Tibial artery (tissue), 4 donors: ENCODE results near the gene NADSYN1.

Source experiments
- DNase-seq, 2 donors: peaks; one replicate each; pipeline ENCODE4 v3.0.0-alpha.2; 2019
- H3K27ac ChIP-seq, 2 donors: fragments of 200-600 bp; sonication (generic) in 1 of 2; 1 replicate in 1 of 2; 2 replicates in 1 of 2; pipeline ENCODE4 v1.5.1; 2018 to 2019; ENCODE audit warnings: mild to moderate bottlenecking in 1 of 2
- H3K27me3 ChIP-seq, 2 donors: fragments of 200-600 bp; sonication (generic) in 1 of 2; one replicate each; pipeline versions ENCODE4 v1.5.1 to v1.6.0; 2016 to 2019
- H3K36me3 ChIP-seq, 3 donors: fragments of 200-600 bp; sonication (generic) in 2 of 3; one replicate each; pipeline ENCODE4 v1.5.1; 2016 to 2019; ENCODE audit warnings: mild to moderate bottlenecking in 2 of 3
- H3K4me1 ChIP-seq, 4 donors: fragments of 200-600 bp; sonication (generic) in 2 of 4; 1 replicate in 3 of 4; 2 replicates in 1 of 4; pipeline ENCODE4 v1.5.1; 2016 to 2019
- H3K4me3 ChIP-seq, 2 donors: fragments of 200-600 bp; sonication (generic) in 1 of 2; 1 replicate in 1 of 2; 2 replicates in 1 of 2; pipeline ENCODE4 v1.5.1; 2018 to 2019; ENCODE audit warnings: mild to moderate bottlenecking in 2 of 2
- H3K9me3 ChIP-seq, 3 donors: fragments of 200-600 bp; sonication (generic) in 1 of 3; one replicate each; pipeline ENCODE4 v1.5.1; 2016 to 2019
- CTCF ChIP-seq, 2 experiments: fragments of 200-600 bp in 1 of 2; fragments of 450-650 bp in 1 of 2; IDR thresholded peaks; one replicate each; pipeline ENCODE4 v1.5.1; 2017 to 2019; ENCODE audit warnings: antibody characterized with exemption in 2 of 2, mild to moderate bottlenecking in 1 of 2, moderate library complexity in 1 of 2
- intact Hi-C: fragments of 100-400 bp; cut with DNase I; formaldehyde crosslinking; loops from one replicate; pipeline ENCODE4 v1.15.0; 2023; ENCODE audit warnings: low total_unique reads

The NADSYN1 gene

GRCh38 chr11:71498091-71498490 is 45.1 kb downstream of the NADSYN1 start:
- Histone ChIP-seq H3K9me3 (no peaks in the 10 kb centered on the region), H3K27me3 (no peaks in the 10 kb centered on the region), H3K4me3 (no peak overlapping the region), H3K27ac (no peak overlapping the region), H3K36me3 (peaks cover 84 to 96% (median 84%) of the 10 kb centered on the region in 3 donors), H3K4me1 (no peaks in the 10 kb centered on the region)
- intact Hi-C loops, result no loop called here
- TF ChIP-seq CTCF (IDR thresholded peaks at IDR 0.05), result no peak
- no peak for DNase-seq

- no peak for TF ChIP-seq CTCF (IDR thresholded peaks at IDR 0.05)
- H3K27me3 ChIP-seq, result no peaks in the 10 kb centered on the region
- intact Hi-C loops, result no loop called here
- H3K9me3 ChIP-seq, result no peaks in the 10 kb centered on the region
- H3K27ac ChIP-seq, result no peak overlapping the region
- no peaks in the 10 kb centered on the region for H3K4me1 ChIP-seq
- peaks cover 83 to 96% (median 92%) of the 10 kb centered on the region in 3 donors for H3K36me3 ChIP-seq
- H3K4me3 ChIP-seq, result no peak overlapping the region
- no peak for DNase-seq
Observed at GRCh38 chr11:71499125-71499524, 46.1 kb downstream of the NADSYN1 start.

- Histone ChIP-seq H3K27me3 (no peaks in the 10 kb centered on the region), H3K36me3 (peaks cover 83 to 96% (median 92%) of the 10 kb centered on the region in 3 donors), H3K27ac (no peak overlapping the region), H3K4me1 (no peaks in the 10 kb centered on the region), H3K4me3 (no peak overlapping the region), H3K9me3 (no peaks in the 10 kb centered on the region)
- DNase-seq, result no peak
- intact Hi-C loops, result no loop called here
- no peak for TF ChIP-seq CTCF (IDR thresholded peaks at IDR 0.05)
Observed at GRCh38 chr11:71499546-71499945, 46.5 kb downstream of the NADSYN1 start.

GRCh38 chr11:71500601-71501021 is 47.6 kb downstream of the NADSYN1 start:
- Histone ChIP-seq H3K9me3 (peaks cover 0 to 1% (median 0%) of the 10 kb centered on the region in 3 donors), H3K27me3 (no peaks in the 10 kb centered on the region), H3K36me3 (peaks cover 81 to 93% (median 92%) of the 10 kb centered on the region in 3 donors), H3K27ac (no peak overlapping the region), H3K4me3 (no peak overlapping the region), H3K4me1 (no peaks in the 10 kb centered on the region)
- DNase-seq, result no peak
- intact Hi-C loops, result no loop called here
- no peak for TF ChIP-seq CTCF (IDR thresholded peaks at IDR 0.05)

- TF ChIP-seq CTCF (IDR thresholded peaks at IDR 0.05), result no peak
- DNase-seq, result no peak
- H3K27ac ChIP-seq, result no peak overlapping the region
- H3K4me3 ChIP-seq, result no peak overlapping the region
- no peaks in the 10 kb centered on the region for H3K4me1 ChIP-seq
- H3K36me3 ChIP-seq, result peaks cover 80 to 94% (median 92%) of the 10 kb centered on the region in 3 donors
- intact Hi-C loops, result no loop called here
- H3K27me3 ChIP-seq, result no peaks in the 10 kb centered on the region
- peaks cover 0 to 8% (median 3%) of the 10 kb centered on the region in 3 donors for H3K9me3 ChIP-seq
Observed at GRCh38 chr11:71501071-71501985, 48.3 kb downstream of the NADSYN1 start.
